ENCODE measurements around the gene SRP9.
"Not testable (repeated sequence)": the region's sequence is repeated elsewhere in the genome, so short reads cannot be mapped to it uniquely, and the experiment has no call there.

Gene SRP9

GRCh38 chr1:225757927-225758656, 19.5 kb upstream of the SRP9 start:
- DNase-seq = no peak

DNA sequence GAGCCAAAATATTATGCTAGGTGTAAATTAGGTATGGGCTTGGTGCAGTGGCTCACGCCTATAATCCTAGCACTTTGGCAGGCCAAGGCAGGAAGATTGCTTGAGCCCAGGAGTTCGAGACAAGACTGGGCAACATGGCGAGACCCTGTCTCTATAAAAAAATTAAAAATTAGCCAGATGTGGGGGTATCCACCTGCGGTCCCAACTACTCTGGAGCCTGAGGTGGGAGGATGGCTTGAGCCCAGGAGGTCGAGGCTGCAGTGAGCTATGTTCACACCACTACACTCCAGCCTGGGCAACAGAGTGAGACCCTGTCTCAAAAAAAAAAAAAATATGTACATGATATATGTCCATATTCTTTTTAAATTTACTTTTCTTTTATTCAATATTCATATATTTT, 17.7 kb upstream of the SRP9 start:
- DNase-seq = not testable (repeated sequence)

GRCh38 chr1:225760531-225760930, 17.1 kb upstream of the SRP9 start:
- DNase-seq = no peak

DNA sequence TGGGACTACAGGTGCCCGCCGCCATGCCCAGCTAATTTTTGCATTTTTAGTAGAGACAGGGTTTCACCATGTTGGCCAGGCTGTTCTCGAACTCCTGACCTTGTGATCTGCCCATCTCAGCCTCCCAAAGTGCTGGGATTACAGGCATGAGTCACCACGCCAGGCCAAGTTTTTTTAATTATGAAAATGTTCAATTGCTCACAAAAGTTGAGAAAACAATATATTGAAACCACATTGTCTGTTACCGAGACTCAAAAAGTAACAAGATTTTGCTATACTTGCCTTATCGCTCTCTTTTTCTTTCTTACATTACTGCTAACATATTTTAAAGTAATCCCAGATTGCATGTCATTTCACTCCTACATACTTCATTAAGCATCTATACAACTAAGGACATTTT, 16.2 kb upstream of the SRP9 start:
- DNase-seq = not testable (repeated sequence)

DNA sequence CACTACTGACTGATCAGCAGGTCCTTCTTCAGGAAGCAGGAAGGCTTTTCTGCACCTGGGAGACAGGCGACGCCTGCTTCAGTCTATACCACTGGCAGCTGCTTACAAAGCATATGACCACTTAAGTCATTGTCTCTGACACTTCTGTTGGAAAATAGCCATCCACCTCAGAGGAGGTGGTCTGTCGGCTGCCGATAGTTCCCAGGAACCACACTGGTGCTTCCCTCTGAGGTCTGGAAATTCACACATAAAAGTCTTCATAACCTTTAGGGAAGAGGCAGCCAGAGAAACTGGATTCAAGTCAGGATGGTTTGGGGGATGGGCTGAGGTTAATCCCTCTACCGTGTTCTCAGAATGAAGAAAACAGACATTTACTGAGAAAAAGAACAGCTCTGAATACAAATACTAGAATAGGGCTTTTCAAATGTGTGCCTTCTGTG, 15.6 kb upstream of the SRP9 start:
- no peak for DNase-seq

DNA sequence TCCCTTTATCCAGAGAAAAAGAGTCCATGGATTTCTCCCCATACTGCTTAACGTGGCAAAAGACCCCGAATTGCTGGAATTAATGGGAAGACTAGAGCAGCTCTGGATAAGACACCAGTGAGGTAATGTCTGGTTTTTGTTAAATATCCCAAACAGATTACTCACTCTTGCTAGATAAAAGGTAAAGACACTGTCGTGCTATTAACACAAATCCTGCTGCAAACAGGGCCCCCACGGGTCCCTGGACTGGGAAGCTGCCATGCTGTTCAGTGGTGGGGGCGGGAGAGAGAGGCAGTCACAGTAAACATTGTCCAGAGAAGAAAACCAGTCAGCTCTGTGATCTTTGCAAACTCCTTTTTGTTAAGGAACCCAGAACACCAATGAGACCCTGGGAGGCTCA, 15.2 kb upstream of the SRP9 start:
- DNase-seq = no peak

- DNase-seq = peak; percentile 73 to 89
These were observed 13.7 kb upstream of the SRP9 start for GRCh38 chr1:225763716-225764548.

DNA sequence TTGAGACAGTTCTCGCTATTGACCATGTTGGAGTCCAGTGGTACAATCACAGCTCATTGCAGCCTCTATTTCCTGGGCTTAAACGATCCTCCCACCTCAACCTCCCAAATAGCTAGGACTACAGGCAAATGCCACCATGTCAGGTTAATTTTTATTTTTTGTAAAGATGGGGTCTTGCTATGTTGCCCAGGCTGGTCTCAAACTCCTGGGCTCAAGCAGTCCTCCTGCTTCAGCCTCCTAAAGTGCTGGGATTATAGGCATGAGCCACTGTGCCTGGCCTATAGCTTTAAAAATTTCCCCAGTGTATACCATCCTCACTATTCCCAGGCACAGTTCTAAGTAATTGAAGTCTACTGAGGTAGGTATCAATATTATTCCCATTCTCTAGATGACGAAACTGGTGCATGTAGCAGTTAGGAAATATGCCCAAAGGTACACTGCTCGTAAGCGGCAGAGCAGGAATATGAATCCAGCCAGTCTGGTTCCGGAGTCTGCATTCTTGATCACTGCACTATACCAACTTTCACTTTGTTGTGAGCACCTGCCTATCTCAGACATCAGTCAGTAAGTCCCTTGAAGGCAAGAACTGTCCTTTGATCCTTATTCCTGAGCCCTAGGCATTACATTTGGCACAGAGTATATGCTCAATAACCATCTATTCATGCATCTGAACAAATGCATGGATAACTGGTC, 11.5 kb upstream of the SRP9 start:
- no peak for DNase-seq

- peak; percentile 94 to 97 for DNase-seq
These were observed 10.5 kb upstream of the SRP9 start for GRCh38 chr1:225766967-225767633.

DNA sequence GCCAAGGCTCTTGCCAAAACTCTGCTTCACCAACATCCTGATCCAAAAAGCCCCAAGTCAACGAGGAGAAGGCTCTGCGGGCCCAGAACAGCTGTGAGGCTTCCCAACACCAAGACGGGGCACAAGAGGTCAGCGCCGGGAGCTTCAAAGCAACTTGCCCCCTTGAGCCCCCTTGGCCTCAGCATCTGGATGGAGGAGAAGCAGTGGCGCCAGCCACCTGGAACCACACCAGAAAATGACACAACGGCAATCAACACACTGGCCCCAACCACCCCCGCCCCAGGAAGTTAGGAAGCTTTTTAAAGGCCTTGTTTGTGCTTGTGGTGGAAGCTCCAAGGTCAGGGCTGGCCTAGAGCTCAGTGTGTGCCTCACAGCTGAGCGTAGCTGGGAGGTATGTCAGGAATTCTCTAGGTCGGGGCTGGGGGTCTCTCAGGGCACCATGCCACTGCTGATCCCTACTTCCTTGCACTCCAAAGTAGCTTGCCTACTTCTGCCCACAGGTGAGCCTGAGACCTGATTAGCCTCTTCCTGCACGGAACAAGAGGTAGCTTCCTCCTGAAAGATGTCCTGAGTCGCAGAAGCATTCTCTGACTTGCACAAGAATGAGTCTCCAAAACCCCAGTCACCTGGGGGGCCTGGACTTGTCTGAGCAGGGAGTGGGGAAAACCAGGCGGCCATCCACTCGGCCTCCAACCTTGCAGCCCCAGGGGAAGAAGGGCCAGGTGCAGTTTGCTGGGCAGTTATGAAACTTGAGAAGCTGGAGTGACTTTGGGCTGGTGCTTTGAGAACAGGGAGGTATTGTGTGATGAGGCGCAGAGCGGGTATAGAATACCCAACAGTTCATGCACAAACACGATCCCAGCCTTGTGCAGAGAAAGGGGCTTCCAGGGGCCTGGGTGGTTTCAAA, 9.7 kb upstream of the SRP9 start:
- peak; percentile 91 to 92 for DNase-seq

- DNase-seq = no peak
These were observed 8.8 kb upstream of the SRP9 start for GRCh38 chr1:225768662-225769426.

GRCh38 chr1:225769687-225770086, 7.9 kb upstream of the SRP9 start:
- peak in 1 of 2 experiments; percentile 18 for DNase-seq

DNA sequence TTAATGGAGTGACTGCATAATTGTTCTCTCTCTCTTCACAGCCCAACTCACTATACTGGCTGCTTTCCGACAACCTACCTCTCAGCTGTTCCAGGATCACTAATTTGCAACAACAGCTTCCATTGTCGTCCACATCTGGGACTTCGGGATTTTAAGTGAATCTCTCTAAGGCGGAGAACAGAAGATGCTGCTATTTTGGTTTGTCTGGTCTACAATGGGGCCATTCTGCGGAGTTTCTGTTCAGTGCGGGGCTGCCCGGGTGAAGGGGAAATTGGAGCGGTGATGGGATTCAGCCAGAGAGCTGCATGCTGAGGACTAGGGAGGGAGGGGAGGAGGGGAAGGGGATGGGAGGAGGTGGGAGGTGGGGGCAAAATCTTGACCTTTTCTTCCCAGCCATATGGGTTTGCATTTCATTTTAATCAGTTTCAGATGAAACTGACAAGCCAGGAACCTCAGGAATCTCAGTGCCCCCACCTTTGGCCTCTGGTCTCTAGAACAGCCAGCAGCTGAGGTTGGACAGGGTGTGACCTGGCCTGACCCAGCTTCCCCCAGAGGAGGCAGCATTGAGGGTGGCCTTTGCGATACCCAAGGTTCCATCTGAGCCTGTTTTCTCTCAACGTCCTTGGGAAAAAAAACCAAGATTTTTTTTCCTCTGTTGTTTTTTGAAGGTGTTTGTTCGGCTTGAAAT, 6.9 kb upstream of the SRP9 start:
- no peak for DNase-seq

GRCh38 chr1:225771661-225772322, 5.8 kb upstream of the SRP9 start:
- no peak for DNase-seq

DNA sequence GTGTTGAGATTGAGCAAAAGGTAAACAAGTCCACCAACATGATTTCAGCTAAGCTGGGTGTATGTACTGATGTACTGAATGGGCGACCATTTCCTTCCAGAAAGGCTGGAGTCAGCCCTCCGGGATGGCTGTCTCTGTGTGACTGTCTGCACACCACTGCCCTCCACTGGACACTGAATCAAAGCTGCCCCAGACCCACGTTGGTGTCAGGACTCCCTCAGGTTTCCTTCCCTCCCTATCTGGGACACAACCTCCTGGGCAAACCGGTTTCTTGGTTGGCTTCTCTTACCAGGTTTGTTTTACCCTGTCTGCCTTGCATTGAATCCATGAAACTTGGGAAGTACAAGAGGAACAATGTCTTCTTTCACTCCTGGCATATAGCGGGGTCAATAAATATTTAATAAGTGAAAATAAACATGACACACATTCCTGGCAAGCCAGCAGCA, 5.3 kb upstream of the SRP9 start:
- DNase-seq = peak; percentile 73 to 88

DNA sequence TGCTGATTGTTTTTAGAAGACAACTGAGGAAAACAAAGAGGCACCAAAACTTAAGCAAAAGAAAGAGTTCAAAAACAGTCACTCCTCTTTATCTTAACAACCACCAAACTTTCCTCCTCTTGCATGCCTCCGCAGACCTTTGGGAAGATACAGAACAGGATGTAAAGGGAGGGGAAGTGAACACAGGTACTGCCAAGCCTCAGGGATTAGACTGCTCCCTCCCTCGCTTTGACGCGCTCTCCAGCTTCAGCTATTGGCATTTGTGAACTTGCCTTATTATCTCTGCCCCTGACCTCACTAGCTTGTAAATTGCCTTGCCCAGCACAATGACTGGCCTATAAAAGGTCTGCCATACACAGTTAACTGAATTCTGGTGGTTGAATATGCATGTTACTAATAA, 4.8 kb upstream of the SRP9 start:
- DNase-seq = no peak

DNA sequence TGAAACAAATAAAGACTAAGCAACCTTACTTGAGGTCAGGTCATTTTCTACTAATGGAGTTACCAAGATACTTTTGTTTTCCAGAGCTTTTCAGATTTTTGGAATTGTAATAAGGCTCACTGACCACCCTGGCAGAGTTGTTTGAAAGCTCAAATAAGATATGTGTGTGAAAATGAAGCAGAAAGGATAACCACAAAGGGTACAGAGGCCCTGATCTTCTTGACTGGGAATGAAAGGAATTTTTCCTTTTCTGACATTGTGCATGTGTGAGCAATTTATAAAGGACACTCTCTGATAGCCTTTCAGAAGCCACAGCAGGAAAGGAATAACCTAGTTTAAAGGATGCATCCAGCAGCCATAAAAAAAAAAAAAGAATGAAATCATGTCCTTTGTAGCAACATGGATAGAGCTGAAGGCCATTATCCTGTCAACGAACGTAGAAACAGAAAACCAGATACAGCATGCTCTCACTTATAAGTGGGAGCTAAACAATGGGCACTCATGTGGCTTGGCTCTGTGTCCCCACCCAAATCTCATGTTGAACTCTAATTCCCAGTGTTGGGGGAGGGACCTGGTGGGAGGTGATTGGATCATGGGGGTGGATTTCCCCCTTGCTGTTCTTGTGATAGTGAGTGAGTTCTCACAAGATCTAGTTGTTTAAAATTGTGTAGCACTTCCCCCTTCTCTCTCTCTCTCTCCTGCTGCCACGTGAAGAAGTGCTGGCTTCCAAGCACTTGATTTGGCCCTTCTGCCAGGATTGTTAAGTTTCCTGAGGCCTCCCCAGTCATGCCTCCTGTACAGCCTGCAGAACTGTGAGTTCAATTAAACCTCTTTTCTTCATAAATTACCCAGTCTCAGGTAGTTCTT, 3.1 kb upstream of the SRP9 start:
- DNase-seq = no peak

GRCh38 chr1:225776294-225776693, 1.3 kb upstream of the SRP9 start:
- DNase-seq = no peak

GRCh38 chr1:225777058-225777582, 506 bp upstream of the SRP9 start:
- DNase-seq = no peak
